ENCODE data around the gene HSD17B2.

DNA sequence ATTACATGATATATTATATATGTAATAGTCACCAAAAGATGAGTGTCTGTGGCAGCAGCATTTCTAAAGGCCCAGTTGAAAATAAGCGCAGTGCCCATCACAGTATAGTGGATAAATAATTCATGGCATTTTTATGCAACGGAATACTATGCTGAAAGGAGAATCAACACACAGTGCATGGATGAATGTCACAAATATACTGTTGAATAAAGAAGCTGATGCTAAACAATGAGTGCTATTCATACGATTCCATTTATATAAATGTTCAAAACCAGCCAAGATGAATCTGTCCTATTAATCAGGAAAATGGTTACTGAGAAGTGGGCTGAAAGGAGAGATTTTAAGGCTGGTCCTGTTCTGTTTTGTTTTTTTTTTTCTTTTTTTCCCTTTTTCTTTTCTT lies 61.6 kb downstream of the HSD17B2 start:
- TF ChIP-seq, protein P1, sequence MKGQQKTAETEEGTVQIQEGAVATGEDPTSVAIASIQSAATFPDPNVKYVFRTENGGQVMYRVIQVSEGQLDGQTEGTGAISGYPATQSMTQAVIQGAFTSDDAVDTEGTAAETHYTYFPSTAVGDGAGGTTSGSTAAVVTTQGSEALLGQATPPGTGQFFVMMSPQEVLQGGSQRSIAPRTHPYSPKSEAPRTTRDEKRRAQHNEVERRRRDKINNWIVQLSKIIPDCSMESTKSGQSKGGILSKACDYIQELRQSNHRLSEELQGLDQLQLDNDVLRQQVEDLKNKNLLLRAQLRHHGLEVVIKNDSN (IDR thresholded peaks at IDR 0.05; ENCODE audit: borderline replicate concordance, low read depth), result no peak
- TF ChIP-seq, protein P2, sequence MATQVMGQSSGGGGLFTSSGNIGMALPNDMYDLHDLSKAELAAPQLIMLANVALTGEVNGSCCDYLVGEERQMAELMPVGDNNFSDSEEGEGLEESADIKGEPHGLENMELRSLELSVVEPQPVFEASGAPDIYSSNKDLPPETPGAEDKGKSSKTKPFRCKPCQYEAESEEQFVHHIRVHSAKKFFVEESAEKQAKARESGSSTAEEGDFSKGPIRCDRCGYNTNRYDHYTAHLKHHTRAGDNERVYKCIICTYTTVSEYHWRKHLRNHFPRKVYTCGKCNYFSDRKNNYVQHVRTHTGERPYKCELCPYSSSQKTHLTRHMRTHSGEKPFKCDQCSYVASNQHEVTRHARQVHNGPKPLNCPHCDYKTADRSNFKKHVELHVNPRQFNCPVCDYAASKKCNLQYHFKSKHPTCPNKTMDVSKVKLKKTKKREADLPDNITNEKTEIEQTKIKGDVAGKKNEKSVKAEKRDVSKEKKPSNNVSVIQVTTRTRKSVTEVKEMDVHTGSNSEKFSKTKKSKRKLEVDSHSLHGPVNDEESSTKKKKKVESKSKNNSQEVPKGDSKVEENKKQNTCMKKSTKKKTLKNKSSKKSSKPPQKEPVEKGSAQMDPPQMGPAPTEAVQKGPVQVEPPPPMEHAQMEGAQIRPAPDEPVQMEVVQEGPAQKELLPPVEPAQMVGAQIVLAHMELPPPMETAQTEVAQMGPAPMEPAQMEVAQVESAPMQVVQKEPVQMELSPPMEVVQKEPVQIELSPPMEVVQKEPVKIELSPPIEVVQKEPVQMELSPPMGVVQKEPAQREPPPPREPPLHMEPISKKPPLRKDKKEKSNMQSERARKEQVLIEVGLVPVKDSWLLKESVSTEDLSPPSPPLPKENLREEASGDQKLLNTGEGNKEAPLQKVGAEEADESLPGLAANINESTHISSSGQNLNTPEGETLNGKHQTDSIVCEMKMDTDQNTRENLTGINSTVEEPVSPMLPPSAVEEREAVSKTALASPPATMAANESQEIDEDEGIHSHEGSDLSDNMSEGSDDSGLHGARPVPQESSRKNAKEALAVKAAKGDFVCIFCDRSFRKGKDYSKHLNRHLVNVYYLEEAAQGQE (IDR thresholded peaks at IDR 0.05; ENCODE audit: low read depth, low read length), result no peak

Measured in SK-N-SH (cell line).